HCEC 1CT (cell line): ENCODE measurements around the gene LTB4R.

Experiments
- DNase-seq: peaks from one replicate; pipeline ENCODE4 v3.0.0-alpha.2; 2017

Gene LTB4R

GRCh38 chr14:24279301-24280186, 31.8 kb upstream of the LTB4R start:
- no peak for DNase-seq

GRCh38 chr14:24280797-24281460, 30.4 kb upstream of the LTB4R start:
- no peak for DNase-seq

- no peak for DNase-seq
These were observed 29.7 kb upstream of the LTB4R start for GRCh38 chr14:24281636-24282035.

GRCh38 chr14:24282736-24283135, 28.6 kb upstream of the LTB4R start:
- DNase-seq: no peak

- no peak for DNase-seq
These were observed 27.4 kb upstream of the LTB4R start for GRCh38 chr14:24283796-24284460.

- DNase-seq: no peak
These were observed 26.7 kb upstream of the LTB4R start for GRCh38 chr14:24284501-24285035.

- no peak for DNase-seq
These were observed 26.0 kb upstream of the LTB4R start for GRCh38 chr14:24285351-24285750.

GRCh38 chr14:24286996-24287395, 24.3 kb upstream of the LTB4R start:
- no peak for DNase-seq

GRCh38 chr14:24289649-24290280, 21.5 kb upstream of the LTB4R start:
- DNase-seq: no peak

GRCh38 chr14:24290746-24291145, 20.6 kb upstream of the LTB4R start:
- DNase-seq: no peak

GRCh38 chr14:24291446-24292117, 19.7 kb upstream of the LTB4R start:
- DNase-seq: no peak

- DNase-seq: no peak
These were observed 19.0 kb upstream of the LTB4R start for GRCh38 chr14:24292118-24292807.

GRCh38 chr14:24293525-24293924, 17.8 kb upstream of the LTB4R start:
- DNase-seq: no peak

- DNase-seq: peak; percentile 79
These were observed 14.8 kb upstream of the LTB4R start for GRCh38 chr14:24296341-24297157.

- DNase-seq: peak; percentile 28
These were observed 13.9 kb upstream of the LTB4R start for GRCh38 chr14:24297190-24297964.

- DNase-seq: peak; percentile 40
These were observed 12.4 kb upstream of the LTB4R start for GRCh38 chr14:24298892-24299254.

- peak; percentile 79 for DNase-seq
These were observed 11.8 kb upstream of the LTB4R start, which contains the start of the genes DHRS1 and NOP9 for GRCh38 chr14:24299255-24300191. TSS of gene DHRS1 (minus strand) at chr14:24299780. CDS start at chr14:24299106, 674 bp downstream. TSS of gene NOP9 (plus strand) at chr14:24299850. CDS start at chr14:24299955, 105 bp downstream.

GRCh38 chr14:24300326-24300980, 10.8 kb upstream of the LTB4R start:
- DNase-seq: no peak
